ENCODE data around the gene NLRP12. TPM values are rescaled to one million over a fixed set of nuclear protein-coding genes. Genes with fewer than 3 reads are reported as not detected.
"Not testable (repeated sequence)": the region's sequence is repeated elsewhere in the genome, so short reads cannot be mapped to it uniquely, and the experiment has no call there.

The NLRP12 gene
- polyA plus RNA-seq, 4 donors: 0.04 to 0.30 (median 0.24) TPM

- not testable (repeated sequence) for DNase-seq (ENCODE audit: low read depth in 4 of 4, low spot score in 3 of 4)
Observed at GRCh38 chr19:53838446-53838845, 14.3 kb upstream of the NLRP12 start.

GRCh38 chr19:53832861-53833260 lies 8.7 kb upstream of the NLRP12 start:
- not testable (repeated sequence) for DNase-seq (ENCODE audit: low read depth in 4 of 4, low spot score in 3 of 4)

- DNase-seq (ENCODE audit: low read depth in 4 of 4, low spot score in 3 of 4): no peak
Observed at GRCh38 chr19:53828531-53828930, 4.4 kb upstream of the NLRP12 start.

GRCh38 chr19:53826876-53827275 lies 2.8 kb upstream of the NLRP12 start:
- DNase-seq (ENCODE audit: low read depth in 4 of 4, low spot score in 3 of 4): no peak

GRCh38 chr19:53823380-53824120 lies 564 bp downstream of the NLRP12 start:
- no peak for DNase-seq (ENCODE audit: low read depth in 4 of 4, low spot score in 3 of 4)

- DNase-seq (ENCODE audit: low read depth in 4 of 4, low spot score in 3 of 4): no peak
Observed at GRCh38 chr19:53819861-53820260, 4.3 kb downstream of the NLRP12 start.

- no peak for DNase-seq (ENCODE audit: low read depth in 4 of 4, low spot score in 3 of 4)
Observed at GRCh38 chr19:53818756-53819155, 5.4 kb downstream of the NLRP12 start.

- DNase-seq (ENCODE audit: low read depth in 4 of 4, low spot score in 3 of 4): no peak
Observed at GRCh38 chr19:53813996-53814395, 10.1 kb downstream of the NLRP12 start.

- DNase-seq (ENCODE audit: low read depth in 4 of 4, low spot score in 3 of 4): no peak
Observed at GRCh38 chr19:53812335-53812734, 11.8 kb downstream of the NLRP12 start.

GRCh38 chr19:53810891-53811290 lies 13.2 kb downstream of the NLRP12 start:
- no peak for DNase-seq (ENCODE audit: low read depth in 4 of 4, low spot score in 3 of 4)

- no peak for DNase-seq (ENCODE audit: low read depth in 4 of 4, low spot score in 3 of 4)
Observed at GRCh38 chr19:53810187-53810546, 13.9 kb downstream of the NLRP12 start.

- no peak for DNase-seq (ENCODE audit: low read depth in 4 of 4, low spot score in 3 of 4)
Observed at GRCh38 chr19:53809518-53810186, 14.5 kb downstream of the NLRP12 start.

GRCh38 chr19:53808710-53809125 lies 15.4 kb downstream of the NLRP12 start:
- DNase-seq (ENCODE audit: low read depth in 4 of 4, low spot score in 3 of 4): no peak

GRCh38 chr19:53801257-53801656 lies 22.9 kb downstream of the NLRP12 start:
- no peak for DNase-seq (ENCODE audit: low read depth in 4 of 4, low spot score in 3 of 4)

GRCh38 chr19:53795019-53795418 lies 29.1 kb downstream of the NLRP12 start:
- DNase-seq (ENCODE audit: low read depth in 4 of 4, low spot score in 3 of 4): no peak

GRCh38 chr19:53792721-53793433 lies 31.2 kb downstream of the NLRP12 start:
- peak; percentile 50 to 68 (median 62) for DNase-seq (ENCODE audit: low read depth in 4 of 4, low spot score in 3 of 4)

- no peak for DNase-seq (ENCODE audit: low read depth in 4 of 4, low spot score in 3 of 4)
Observed at GRCh38 chr19:53789708-53790678, 34.1 kb downstream of the NLRP12 start.

GRCh38 chr19:53787266-53787665 lies 36.8 kb downstream of the NLRP12 start:
- no peak for DNase-seq (ENCODE audit: low read depth in 4 of 4, low spot score in 3 of 4)

GRCh38 chr19:53786744-53787143 lies 37.4 kb downstream of the NLRP12 start:
- no peak for DNase-seq (ENCODE audit: low read depth in 4 of 4, low spot score in 3 of 4)

GRCh38 chr19:53785196-53785889 lies 38.8 kb downstream of the NLRP12 start:
- DNase-seq (ENCODE audit: low read depth in 4 of 4, low spot score in 3 of 4): no peak
